BLaER1 treated with 17β-estradiol and CSF1 and Interleukin-3, amounts not matched to agents 10 nM and 100 nM (cell line): Measurements from ENCODE around the gene WIPF3.

ENCODE experiments used
- H3K27ac ChIP-seq, 11 experiments: shearing (Covaris generic); formaldehyde crosslinking; 2 replicates each; pipeline ENCODE4 v1.8.1; 2022
- H3K27me3 ChIP-seq, 11 experiments: shearing (Covaris generic); formaldehyde crosslinking; 2 replicates each; pipeline ENCODE4 v1.8.1; 2022
- H3K36me3 ChIP-seq, 11 experiments: shearing (Covaris generic); formaldehyde crosslinking; 2 replicates each; pipeline ENCODE4 v1.8.1; 2022
- H3K4me1 ChIP-seq, 10 experiments: shearing (Covaris generic); formaldehyde crosslinking; 2 replicates each; pipeline ENCODE4 v1.8.1; 2022
- H3K4me2 ChIP-seq, 11 experiments: shearing (Covaris generic); formaldehyde crosslinking; 2 replicates each; pipeline ENCODE4 v1.8.1; 2022
- H3K4me3 ChIP-seq, 10 experiments: shearing (Covaris generic); formaldehyde crosslinking; 2 replicates each; pipeline ENCODE4 v1.8.1; 2022
- H3K9ac ChIP-seq, 11 experiments: shearing (Covaris generic); formaldehyde crosslinking; 2 replicates each; pipeline ENCODE4 v1.8.1; 2022
- H3K9me3 ChIP-seq, 11 experiments: shearing (Covaris generic); formaldehyde crosslinking; replicated peaks in 1 of 11; 2 replicates each; pipeline ENCODE4 v1.8.1; 2022
- H4K20me1 ChIP-seq, 11 experiments: shearing (Covaris generic); formaldehyde crosslinking; 2 replicates each; pipeline ENCODE4 v1.8.1; 2022
- Cebpa-rat ChIP-seq, 11 experiments: shearing (Covaris generic); IDR thresholded peaks; 2 replicates each; pipeline ENCODE4 v1.8.1; 2022

The WIPF3 gene

DNA sequence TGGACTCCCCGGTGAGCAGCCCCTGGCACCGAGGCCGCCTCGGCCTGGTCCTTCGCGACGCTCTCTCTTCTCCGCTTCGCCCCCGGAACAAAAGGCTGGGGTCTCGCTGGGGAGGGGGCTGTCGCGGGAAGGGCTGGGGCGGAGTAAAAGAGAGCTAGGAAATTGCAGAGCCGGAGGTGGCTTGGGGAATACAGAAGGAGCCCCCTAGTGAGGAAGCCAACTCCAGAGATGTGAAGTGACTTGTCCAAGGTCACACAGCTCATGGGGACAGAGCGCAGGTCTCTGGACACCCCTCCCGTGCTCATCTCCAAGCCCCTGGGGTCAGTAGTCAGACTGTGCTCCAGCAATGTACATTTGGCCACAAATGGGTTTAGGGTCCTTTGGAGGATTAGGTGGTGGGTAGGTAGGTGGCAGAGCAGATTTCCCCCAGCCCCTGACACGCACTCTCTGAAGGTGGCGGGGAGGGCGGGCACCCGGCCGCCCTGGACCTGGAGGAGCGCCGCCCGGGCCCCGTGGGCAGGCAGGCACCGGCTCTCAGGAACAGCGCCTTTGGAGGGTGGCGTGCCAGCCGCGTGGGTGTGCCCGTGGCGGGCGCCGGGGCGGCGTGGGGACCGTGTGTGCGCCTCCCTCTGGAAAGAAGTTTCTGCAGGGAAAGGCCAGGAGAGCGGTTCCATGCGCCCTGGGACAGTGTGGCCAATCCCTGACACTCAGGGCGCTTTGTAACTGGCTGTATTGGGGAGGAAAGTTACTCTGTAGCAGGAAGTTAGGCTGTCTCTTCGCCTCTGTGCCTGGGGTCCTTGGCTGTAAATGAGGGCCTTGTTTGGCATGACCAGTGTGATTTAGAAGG, 910 bp downstream of the WIPF3 start:
- Histone ChIP-seq H3K36me3 (no peaks in the 10 kb centered on the region), H3K4me1 (peaks cover 0 to 5% (median 0%) of the 10 kb centered on the region in 10 experiments; a peak in 1 of 20 replicates), H3K27ac (no peak overlapping the region), H4K20me1 (no peaks in the 10 kb centered on the region), H3K9me3 (peaks cover 17 to 27% (median 19%) of the 10 kb centered on the region in 11 experiments), H3K27me3 (peaks cover 41 to 59% (median 53%) of the 10 kb centered on the region in 11 experiments), H3K9ac (no peak overlapping the region), H3K4me3 (0 out of 20 replicates have a peak overlapping the region, but pooled peaks of 1 of the 10 experiments have one; percentile 25), H3K4me2 (no peak overlapping the region)
- no peak for TF ChIP-seq Cebpa-rat (IDR thresholded peaks at IDR 0.05)

DNA sequence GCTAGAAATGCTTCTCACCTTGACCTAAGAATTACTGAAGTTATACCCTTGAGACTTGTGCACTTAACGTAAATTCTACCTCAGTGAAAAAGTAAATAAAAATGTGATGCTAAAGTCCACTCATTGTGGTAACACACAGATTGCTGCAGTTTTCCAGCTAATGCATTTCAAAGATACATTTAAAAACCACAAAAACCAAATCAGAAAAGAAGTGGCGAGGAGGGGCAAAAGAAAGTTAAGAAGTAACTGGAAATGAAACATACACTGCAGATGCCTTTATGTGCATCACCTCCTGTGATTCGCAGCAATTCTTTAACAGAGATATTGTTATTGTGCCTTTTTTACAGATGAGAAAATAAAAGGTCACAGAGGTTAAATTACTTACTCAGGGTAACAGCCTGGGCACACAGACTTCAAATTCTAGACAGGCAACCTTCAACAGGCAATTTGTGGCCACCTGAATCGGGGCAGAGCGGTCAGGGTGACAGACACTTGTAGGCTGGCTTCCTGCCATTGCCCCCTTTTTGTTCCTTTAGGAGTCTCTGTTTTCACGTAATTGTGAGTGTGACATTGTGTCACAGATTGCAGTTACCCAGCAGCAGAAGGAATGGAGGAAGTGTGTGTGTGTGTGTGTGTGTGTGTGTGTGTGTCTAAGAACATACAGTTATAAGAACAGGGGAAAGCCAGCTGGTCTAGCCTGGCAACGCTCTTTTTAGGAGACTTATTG, 1.9 kb downstream of the WIPF3 start:
- Histone ChIP-seq H3K4me3 (no peak overlapping the region), H3K9ac (no peak overlapping the region), H3K4me2 (no peak overlapping the region), H4K20me1 (no peaks in the 10 kb centered on the region), H3K27ac (no peak overlapping the region), H3K4me1 (peaks cover 0 to 5% (median 0%) of the 10 kb centered on the region in 10 experiments; a peak in 1 of 20 replicates), H3K27me3 (peaks cover 41 to 59% (median 53%) of the 10 kb centered on the region in 11 experiments), H3K36me3 (no peaks in the 10 kb centered on the region), H3K9me3 (peaks cover 17 to 27% (median 19%) of the 10 kb centered on the region in 11 experiments)
- no peak for TF ChIP-seq Cebpa-rat (IDR thresholded peaks at IDR 0.05)

DNA sequence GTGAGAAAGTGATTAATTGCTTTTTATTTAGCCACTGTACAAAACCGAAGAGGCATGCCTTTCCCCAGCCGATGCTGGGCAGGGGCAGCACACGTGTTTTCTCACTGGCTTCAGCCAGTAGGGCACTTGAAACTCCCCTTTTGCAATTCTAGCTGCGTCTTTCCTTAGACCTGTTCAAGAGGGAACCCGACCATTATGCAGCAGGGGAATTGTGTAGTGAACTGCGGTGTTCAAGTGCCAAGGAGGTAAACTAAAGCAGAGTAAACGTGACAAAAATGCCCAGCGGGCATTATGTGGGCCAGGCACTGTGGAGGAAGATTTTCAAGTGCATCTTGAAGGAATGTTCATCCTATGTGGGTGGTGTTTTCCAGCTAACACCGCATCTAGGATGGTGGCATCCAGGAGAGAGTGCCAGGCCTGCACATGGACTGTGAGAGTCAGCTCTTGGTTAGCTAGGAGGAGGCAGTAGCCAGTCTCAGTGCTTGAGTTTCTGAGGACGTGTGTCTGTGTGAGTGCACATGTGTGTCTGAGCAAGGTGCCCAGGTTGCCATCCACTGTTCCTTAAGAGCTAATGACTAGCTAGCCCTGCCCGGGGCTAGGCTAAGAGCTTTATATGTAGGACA, 3.3 kb downstream of the WIPF3 start:
- H3K9ac ChIP-seq, result no peak overlapping the region
- no peak for TF ChIP-seq Cebpa-rat (IDR thresholded peaks at IDR 0.05)

DNA sequence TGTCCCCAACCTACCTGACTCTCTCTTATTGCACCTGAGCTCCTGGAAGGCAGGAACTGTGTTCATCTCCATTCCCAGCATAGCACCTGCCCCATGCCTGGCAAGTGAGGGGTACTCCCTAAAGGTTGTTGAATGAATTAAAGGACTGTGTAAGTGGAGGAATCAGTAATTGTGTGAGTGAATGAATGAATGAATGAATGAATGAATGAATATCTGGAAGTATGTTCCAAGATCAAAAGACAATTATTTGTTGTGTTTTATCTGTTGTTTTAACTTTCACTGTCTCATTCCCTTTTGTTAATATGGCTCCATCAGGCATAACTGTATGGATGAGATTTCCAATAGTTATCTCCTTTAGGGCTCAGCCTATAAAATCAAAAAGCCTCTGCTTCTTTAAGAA, 4.0 kb downstream of the WIPF3 start:
- Histone ChIP-seq H3K36me3 (no peaks in the 10 kb centered on the region), H3K9ac (no peak overlapping the region), H3K4me1 (peaks cover 0 to 5% (median 0%) of the 10 kb centered on the region in 10 experiments; a peak in 1 of 20 replicates), H3K4me2 (no peak overlapping the region), H4K20me1 (no peaks in the 10 kb centered on the region), H3K4me3 (no peak overlapping the region), H3K27ac (no peak overlapping the region), H3K9me3 (peaks cover 17 to 25% (median 19%) of the 10 kb centered on the region in 11 experiments), H3K27me3 (peaks cover 32 to 47% (median 42%) of the 10 kb centered on the region in 11 experiments)
- no peak for TF ChIP-seq Cebpa-rat (IDR thresholded peaks at IDR 0.05)

More for the DNA sequence above, 3.3 kb downstream of the WIPF3 start:
- no peaks in the 10 kb centered on the region for H3K36me3 ChIP-seq
- no peaks in the 10 kb centered on the region for H4K20me1 ChIP-seq
- H3K4me2 ChIP-seq, result no peak overlapping the region
- peaks cover 0 to 5% (median 0%) of the 10 kb centered on the region in 10 experiments; a peak in 1 of 20 replicates for H3K4me1 ChIP-seq
- H3K27me3 ChIP-seq, result peaks cover 38 to 54% (median 48%) of the 10 kb centered on the region in 11 experiments
- H3K9me3 ChIP-seq, result peaks cover 17 to 27% (median 19%) of the 10 kb centered on the region in 11 experiments
- no peak overlapping the region for H3K27ac ChIP-seq
- H3K4me3 ChIP-seq, result no peak overlapping the region

GRCh38 chr7:29810813-29811482, 4.6 kb downstream of the WIPF3 start:
- Histone ChIP-seq H3K9me3 (peaks cover 15 to 18% (median 16%) of the 10 kb centered on the region in 11 experiments), H3K27me3 (peaks cover 25 to 41% (median 35%) of the 10 kb centered on the region in 11 experiments), H3K36me3 (no peaks in the 10 kb centered on the region), H3K4me1 (peaks cover 0 to 5% (median 0%) of the 10 kb centered on the region in 10 experiments; a peak in 1 of 20 replicates), H3K4me2 (no peak overlapping the region), H4K20me1 (no peaks in the 10 kb centered on the region), H3K27ac (no peak overlapping the region), H3K4me3 (no peak overlapping the region), H3K9ac (no peak overlapping the region)
- no peak for TF ChIP-seq Cebpa-rat (IDR thresholded peaks at IDR 0.05)

GRCh38 chr7:29811586-29811985, 5.3 kb downstream of the WIPF3 start:
- H3K27me3 ChIP-seq, result peaks cover 19 to 34% (median 29%) of the 10 kb centered on the region in 11 experiments
- H3K4me1 ChIP-seq, result peaks cover 0 to 5% (median 0%) of the 10 kb centered on the region in 10 experiments; a peak in 1 of 20 replicates
- H3K4me2 ChIP-seq, result no peak overlapping the region
- H3K9ac ChIP-seq, result no peak overlapping the region
- no peak for TF ChIP-seq Cebpa-rat (IDR thresholded peaks at IDR 0.05)
- peaks cover 8 to 12% (median 10%) of the 10 kb centered on the region in 11 experiments for H3K9me3 ChIP-seq
- no peak overlapping the region for H3K4me3 ChIP-seq
- no peaks in the 10 kb centered on the region for H3K36me3 ChIP-seq
- H4K20me1 ChIP-seq, result no peaks in the 10 kb centered on the region
- no peak overlapping the region for H3K27ac ChIP-seq

- Histone ChIP-seq H4K20me1 (no peaks in the 10 kb centered on the region), H3K36me3 (no peaks in the 10 kb centered on the region), H3K4me1 (peaks cover 0 to 5% (median 0%) of the 10 kb centered on the region in 10 experiments; a peak in 1 of 20 replicates), H3K27me3 (peaks cover 11 to 27% (median 21%) of the 10 kb centered on the region in 11 experiments), H3K9me3 (peaks cover under 1 to 5% (median 3%) of the 10 kb centered on the region in 11 experiments; a peak in 16 of 22 replicates), H3K27ac (no peak overlapping the region), H3K4me3 (no peak overlapping the region), H3K4me2 (no peak overlapping the region), H3K9ac (no peak overlapping the region)
- no peak for TF ChIP-seq Cebpa-rat (IDR thresholded peaks at IDR 0.05)
These were observed 6.0 kb downstream of the WIPF3 start for GRCh38 chr7:29812185-29812876.
